Neural crest cell (in vitro differentiated cells): ENCODE results near the gene SPTBN4. TPM values are rescaled to one million over a fixed set of nuclear protein-coding genes. Genes with fewer than 3 reads are reported as not detected.
A peak's percentile ranks its signal among the peaks of the same experiment; 100 is the strongest.

ENCODE experiments used
- DNase-seq: peaks from one replicate; pipeline ENCODE4 v3.0.0; 2021; ENCODE audit warnings: low read depth, mixed read lengths, low spot score
- H3K27ac Mint-ChIP-seq: one replicate; pipeline ENCODE4 v1.8.0; 2021; ENCODE audit warnings: mild to moderate bottlenecking, mixed read lengths; ENCODE audit not compliant: unreplicated experiment
- H3K27me3 Mint-ChIP-seq: 2 replicates; pipeline ENCODE4 v1.8.0; 2021; ENCODE audit warnings: low read depth, mild to moderate bottlenecking, mixed read lengths
- H3K36me3 Mint-ChIP-seq: 2 replicates; pipeline ENCODE4 v1.8.0; 2021; ENCODE audit warnings: low read depth, mild to moderate bottlenecking, mixed read lengths
- H3K4me1 Mint-ChIP-seq: 2 replicates; pipeline ENCODE4 v1.8.0; 2021; ENCODE audit warnings: mixed read lengths
- H3K4me3 Mint-ChIP-seq: one replicate; pipeline ENCODE4 v1.8.0; 2021; ENCODE audit warnings: mild to moderate bottlenecking, mixed read lengths
- H3K9me3 Mint-ChIP-seq: 2 replicates; pipeline ENCODE4 v1.8.0; 2021; ENCODE audit warnings: mixed read lengths
- total RNA-seq: library from RNA; stranded (reverse); gene quantifications from 2 replicates; pipeline ENCODE4 v1.2.1, GENCODE V29; 2021
- TF ChIP-seq, protein P1 (sequence below): fragments of 200-600 bp; sonication (generic); conservative IDR thresholded peaks from 2 replicates; pipeline ENCODE4 v1.5.0; 2021; ENCODE audit warnings: antibody characterized with exemption, mild to moderate bottlenecking

The SPTBN4 gene
- total RNA-seq, 1 donor from 2014 or later, result 0.40 TPM

DNA sequence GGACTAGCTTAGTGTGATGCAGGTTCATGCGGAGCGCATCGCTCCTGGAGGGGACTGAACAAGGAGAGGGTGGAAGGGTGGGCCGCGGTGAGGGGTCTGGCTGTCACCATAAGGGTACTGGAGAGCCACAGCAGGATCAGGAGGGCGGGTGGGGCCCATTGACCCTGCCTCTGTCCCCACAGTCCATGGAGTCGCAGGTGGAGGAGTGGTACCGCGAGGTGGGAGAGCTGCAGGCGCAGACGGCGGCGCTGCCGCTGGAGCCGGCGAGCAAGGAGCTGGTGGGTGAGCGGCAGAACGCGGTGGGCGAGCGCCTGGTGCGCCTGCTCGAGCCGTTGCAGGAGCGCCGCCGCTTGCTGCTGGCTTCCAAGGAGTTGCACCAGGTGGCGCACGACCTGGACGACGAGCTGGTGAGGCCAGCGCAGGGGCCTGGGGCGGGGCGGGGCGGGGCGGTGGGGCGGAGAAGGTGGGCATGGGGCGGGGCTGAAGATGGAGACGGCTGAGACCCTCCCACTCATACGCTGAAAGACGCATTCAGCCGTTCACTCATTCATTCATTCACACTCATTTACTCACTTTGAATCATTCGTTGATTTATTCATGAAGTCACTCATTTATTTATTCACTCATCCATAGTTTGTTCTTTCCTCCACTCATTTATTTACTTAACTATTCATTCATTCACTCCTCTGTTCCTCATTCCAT, 82.4 kb downstream of the SPTBN4 start:
- TF ChIP-seq, protein P1, sequence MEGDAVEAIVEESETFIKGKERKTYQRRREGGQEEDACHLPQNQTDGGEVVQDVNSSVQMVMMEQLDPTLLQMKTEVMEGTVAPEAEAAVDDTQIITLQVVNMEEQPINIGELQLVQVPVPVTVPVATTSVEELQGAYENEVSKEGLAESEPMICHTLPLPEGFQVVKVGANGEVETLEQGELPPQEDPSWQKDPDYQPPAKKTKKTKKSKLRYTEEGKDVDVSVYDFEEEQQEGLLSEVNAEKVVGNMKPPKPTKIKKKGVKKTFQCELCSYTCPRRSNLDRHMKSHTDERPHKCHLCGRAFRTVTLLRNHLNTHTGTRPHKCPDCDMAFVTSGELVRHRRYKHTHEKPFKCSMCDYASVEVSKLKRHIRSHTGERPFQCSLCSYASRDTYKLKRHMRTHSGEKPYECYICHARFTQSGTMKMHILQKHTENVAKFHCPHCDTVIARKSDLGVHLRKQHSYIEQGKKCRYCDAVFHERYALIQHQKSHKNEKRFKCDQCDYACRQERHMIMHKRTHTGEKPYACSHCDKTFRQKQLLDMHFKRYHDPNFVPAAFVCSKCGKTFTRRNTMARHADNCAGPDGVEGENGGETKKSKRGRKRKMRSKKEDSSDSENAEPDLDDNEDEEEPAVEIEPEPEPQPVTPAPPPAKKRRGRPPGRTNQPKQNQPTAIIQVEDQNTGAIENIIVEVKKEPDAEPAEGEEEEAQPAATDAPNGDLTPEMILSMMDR, result peak; percentile 64
- peaks cover 66% of the 10 kb centered on the region for H3K27me3 Mint-ChIP-seq
- peaks cover 10% of the 10 kb centered on the region for H3K4me1 Mint-ChIP-seq
- H3K9me3 Mint-ChIP-seq, result no peaks in the 10 kb centered on the region
- no peak overlapping the region for H3K27ac Mint-ChIP-seq
- H3K36me3 Mint-ChIP-seq, result no peaks in the 10 kb centered on the region
- no peak overlapping the region for H3K4me3 Mint-ChIP-seq
- DNase-seq, result peak; percentile 78

DNA sequence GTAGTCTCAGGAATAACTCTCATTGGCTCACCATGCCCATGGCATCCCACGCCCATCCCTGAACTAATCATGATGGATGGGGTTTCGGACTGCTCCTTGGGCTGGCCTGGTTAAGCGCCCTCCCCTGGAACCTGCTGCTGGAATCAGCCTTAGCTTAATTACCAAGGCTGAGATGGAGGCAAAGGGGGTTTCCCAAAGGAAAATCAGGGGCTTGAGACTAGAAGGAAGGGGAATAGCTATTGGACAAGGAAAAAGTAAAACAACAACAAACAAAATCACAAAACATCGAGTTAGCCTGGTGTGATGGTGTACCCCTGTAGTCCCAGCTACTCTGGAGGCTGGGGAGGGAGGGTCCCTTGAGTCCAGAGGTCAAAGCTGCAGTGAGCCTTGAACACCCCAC, 84.2 kb downstream of the SPTBN4 start:
- Mint-ChIP-seq H3K36me3 (no peaks in the 10 kb centered on the region), H3K27me3 (peaks cover 82% of the 10 kb centered on the region), H3K4me1 (peaks cover 10% of the 10 kb centered on the region), H3K27ac (no peak overlapping the region), H3K9me3 (no peaks in the 10 kb centered on the region), H3K4me3 (no peak overlapping the region)
- no peak for DNase-seq
- TF ChIP-seq, protein P1, result no peak

DNA sequence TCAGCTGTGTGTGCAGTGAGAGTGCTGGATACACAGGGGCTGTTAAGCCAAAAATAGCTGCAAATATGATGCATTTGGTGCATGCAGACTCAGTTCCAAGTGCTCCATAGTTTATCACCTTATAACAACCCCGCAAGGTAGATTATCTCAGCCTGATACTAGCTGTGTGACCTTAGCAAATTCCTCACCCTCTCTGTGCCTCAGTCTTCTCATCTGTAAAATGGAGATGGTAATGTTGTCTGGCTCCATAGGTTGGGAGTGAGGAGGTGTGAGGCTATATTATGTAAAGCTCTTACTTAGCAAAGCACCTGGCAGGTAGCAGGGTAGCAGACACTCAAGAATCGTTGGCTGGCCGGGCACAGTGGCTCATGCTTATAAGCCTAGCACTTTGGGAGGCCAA, 86.0 kb downstream of the SPTBN4 start:
- no peak for DNase-seq
- TF ChIP-seq, protein P1, result no peak
- no peak overlapping the region for H3K4me3 Mint-ChIP-seq
- no peak overlapping the region for H3K27ac Mint-ChIP-seq
- peaks cover 84% of the 10 kb centered on the region for H3K27me3 Mint-ChIP-seq
- H3K4me1 Mint-ChIP-seq, result peaks cover 10% of the 10 kb centered on the region
- no peaks in the 10 kb centered on the region for H3K9me3 Mint-ChIP-seq
- no peaks in the 10 kb centered on the region for H3K36me3 Mint-ChIP-seq

DNA sequence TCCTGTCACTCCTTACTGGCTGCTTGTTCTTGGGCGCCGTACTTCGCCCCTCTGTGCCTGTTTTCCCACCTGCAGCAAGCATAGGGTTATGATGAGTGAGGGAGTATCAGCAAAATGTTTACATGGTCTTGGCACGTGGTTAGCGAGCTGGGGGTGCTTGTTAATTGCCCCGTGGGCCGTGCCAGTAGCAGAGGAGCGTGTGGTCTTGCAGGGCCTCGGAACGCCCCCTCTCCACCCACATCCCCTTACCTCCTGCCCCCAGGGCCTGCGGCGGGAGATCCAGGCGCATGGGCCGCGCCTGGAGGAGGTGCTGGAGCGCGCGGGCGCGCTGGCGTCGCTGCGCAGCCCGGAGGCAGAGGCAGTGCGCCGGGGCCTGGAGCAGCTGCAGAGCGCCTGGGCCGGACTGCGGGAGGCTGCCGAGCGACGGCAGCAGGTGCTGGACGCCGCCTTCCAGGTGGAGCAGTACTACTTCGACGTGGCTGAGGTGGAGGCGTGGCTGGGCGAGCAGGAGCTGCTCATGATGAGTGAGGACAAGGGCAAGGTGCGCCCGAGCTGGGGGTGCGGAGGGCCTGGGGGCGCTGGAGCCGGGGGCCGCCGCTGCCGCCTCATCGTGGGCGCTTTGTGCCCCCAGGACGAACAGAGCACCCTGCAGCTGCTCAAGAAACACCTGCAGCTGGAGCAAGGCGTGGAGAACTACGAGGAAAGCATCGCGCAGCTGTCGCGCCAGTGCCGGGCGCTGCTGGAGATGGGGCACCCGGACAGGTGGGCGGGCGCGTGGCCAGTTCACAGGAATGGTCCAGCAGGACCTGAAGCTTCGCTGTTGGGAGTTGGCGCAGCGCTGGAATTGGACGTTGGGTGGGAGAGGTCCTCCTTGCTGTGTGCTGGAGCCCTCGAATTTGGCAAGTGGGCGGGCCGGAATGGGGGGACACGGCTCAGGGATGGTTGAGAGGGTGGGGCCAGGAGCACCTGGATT, 87.4 kb downstream of the SPTBN4 start:
- Mint-ChIP-seq H3K27me3 (peaks cover 85% of the 10 kb centered on the region), H3K9me3 (no peaks in the 10 kb centered on the region), H3K27ac (no peak overlapping the region), H3K4me1 (peaks cover 5% of the 10 kb centered on the region), H3K36me3 (no peaks in the 10 kb centered on the region), H3K4me3 (no peak overlapping the region)
- no peak for DNase-seq
- TF ChIP-seq, protein P1, result no peak

DNA sequence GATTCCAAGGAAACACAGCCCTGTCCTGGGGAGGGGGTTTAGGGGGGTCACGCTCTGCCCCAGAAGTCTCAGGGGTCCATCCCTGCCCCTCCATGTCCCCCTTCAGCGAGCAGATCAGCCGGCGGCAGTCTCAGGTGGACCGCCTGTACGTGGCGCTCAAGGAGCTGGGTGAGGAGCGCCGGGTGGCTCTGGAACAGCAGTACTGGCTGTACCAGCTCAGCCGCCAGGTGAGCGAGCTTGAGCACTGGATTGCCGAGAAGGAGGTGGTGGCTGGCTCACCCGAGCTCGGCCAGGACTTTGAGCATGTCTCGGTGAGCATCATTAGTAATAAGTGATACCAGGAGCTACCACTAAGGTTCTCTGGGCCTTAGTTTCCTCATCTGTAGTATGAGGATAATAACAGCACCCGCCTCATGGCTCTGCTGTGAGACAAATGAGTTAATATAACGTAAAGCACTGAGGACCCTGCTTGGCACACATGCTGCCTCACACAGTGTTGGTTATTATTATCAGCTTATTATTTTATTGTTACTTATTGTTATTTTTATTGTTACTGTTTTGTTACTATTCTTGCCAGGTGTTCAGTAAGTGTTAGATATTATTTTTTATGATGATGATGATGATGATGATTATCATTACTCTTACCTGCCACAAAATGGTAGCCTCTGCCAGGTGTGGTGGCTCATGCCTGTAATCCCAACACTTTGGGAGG, 89.3 kb downstream of the SPTBN4 start:
- no peaks in the 10 kb centered on the region for H3K36me3 Mint-ChIP-seq
- no peak overlapping the region for H3K4me3 Mint-ChIP-seq
- TF ChIP-seq, protein P1, result no peak
- H3K4me1 Mint-ChIP-seq, result no peaks in the 10 kb centered on the region
- no peak overlapping the region for H3K27ac Mint-ChIP-seq
- no peak for DNase-seq
- H3K27me3 Mint-ChIP-seq, result peaks cover 82% of the 10 kb centered on the region
- H3K9me3 Mint-ChIP-seq, result no peaks in the 10 kb centered on the region
